NCI-H2196 treated with DMSO at 0.1 percent for 48 hours (cell line): ENCODE results near the gene CCDC188.
"Not testable (repeated sequence)": the region's sequence is repeated elsewhere in the genome, so short reads cannot be mapped to it uniquely, and the experiment has no call there.

Experiments used
- DNase-seq: peaks from one replicate; lab custom pipeline; 2025; ENCODE audit not compliant: unreplicated experiment; lab: John Stamatoyannopoulos, UW

The CCDC188 gene

GRCh38 chr22:20171288-20172140 is 20.7 kb upstream of the CCDC188 start:
- DNase-seq, result no peak

- DNase-seq, result no peak
Observed at GRCh38 chr22:20170170-20170569, 19.3 kb upstream of the CCDC188 start.

GRCh38 chr22:20169253-20169822 is 18.5 kb upstream of the CCDC188 start:
- no peak for DNase-seq

GRCh38 chr22:20167643-20168322 is 16.9 kb upstream of the CCDC188 start:
- DNase-seq, result no peak

- no peak for DNase-seq
Observed at GRCh38 chr22:20166703-20167102, 15.8 kb upstream of the CCDC188 start.

- no peak for DNase-seq
Observed at GRCh38 chr22:20165913-20166312, 15.1 kb upstream of the CCDC188 start.

- no peak for DNase-seq
Observed at GRCh38 chr22:20165421-20165820, 14.6 kb upstream of the CCDC188 start.

GRCh38 chr22:20164863-20165262 is 14.0 kb upstream of the CCDC188 start:
- no peak for DNase-seq

GRCh38 chr22:20160041-20160440 is 9.2 kb upstream of the CCDC188 start:
- no peak for DNase-seq

- not testable (repeated sequence) for DNase-seq
Observed at GRCh38 chr22:20159531-20159930, 8.7 kb upstream of the CCDC188 start.

GRCh38 chr22:20159076-20159475 is 8.2 kb upstream of the CCDC188 start:
- no peak for DNase-seq

- no peak for DNase-seq
Observed at GRCh38 chr22:20158391-20159036, 7.7 kb upstream of the CCDC188 start.

- DNase-seq, result no peak
Observed at GRCh38 chr22:20157430-20158183, 6.8 kb upstream of the CCDC188 start.

- DNase-seq, result peak; percentile 1
Observed at GRCh38 chr22:20156611-20157429, 6.0 kb upstream of the CCDC188 start.

GRCh38 chr22:20156042-20156389 is 5.2 kb upstream of the CCDC188 start:
- no peak for DNase-seq

GRCh38 chr22:20155330-20156041 is 4.6 kb upstream of the CCDC188 start:
- DNase-seq, result peak; percentile 65

GRCh38 chr22:20154602-20155187 is 3.8 kb upstream of the CCDC188 start:
- DNase-seq, result no peak

- no peak for DNase-seq
Observed at GRCh38 chr22:20153945-20154344, 3.1 kb upstream of the CCDC188 start.

GRCh38 chr22:20152464-20152890 is 1.6 kb upstream of the CCDC188 start:
- no peak for DNase-seq
